DMS114 treated with DMSO at 0.1 percent for 48 hours (cell line): ENCODE data around the gene LACTB.
"Not testable (repeated sequence)": the region's sequence is repeated elsewhere in the genome, so short reads cannot be mapped to it uniquely, and the experiment has no call there.

Source experiments
- DNase-seq: peaks from one replicate; lab custom pipeline; 2025; ENCODE audit not compliant: unreplicated experiment; lab: John Stamatoyannopoulos, UW

Gene LACTB

DNA sequence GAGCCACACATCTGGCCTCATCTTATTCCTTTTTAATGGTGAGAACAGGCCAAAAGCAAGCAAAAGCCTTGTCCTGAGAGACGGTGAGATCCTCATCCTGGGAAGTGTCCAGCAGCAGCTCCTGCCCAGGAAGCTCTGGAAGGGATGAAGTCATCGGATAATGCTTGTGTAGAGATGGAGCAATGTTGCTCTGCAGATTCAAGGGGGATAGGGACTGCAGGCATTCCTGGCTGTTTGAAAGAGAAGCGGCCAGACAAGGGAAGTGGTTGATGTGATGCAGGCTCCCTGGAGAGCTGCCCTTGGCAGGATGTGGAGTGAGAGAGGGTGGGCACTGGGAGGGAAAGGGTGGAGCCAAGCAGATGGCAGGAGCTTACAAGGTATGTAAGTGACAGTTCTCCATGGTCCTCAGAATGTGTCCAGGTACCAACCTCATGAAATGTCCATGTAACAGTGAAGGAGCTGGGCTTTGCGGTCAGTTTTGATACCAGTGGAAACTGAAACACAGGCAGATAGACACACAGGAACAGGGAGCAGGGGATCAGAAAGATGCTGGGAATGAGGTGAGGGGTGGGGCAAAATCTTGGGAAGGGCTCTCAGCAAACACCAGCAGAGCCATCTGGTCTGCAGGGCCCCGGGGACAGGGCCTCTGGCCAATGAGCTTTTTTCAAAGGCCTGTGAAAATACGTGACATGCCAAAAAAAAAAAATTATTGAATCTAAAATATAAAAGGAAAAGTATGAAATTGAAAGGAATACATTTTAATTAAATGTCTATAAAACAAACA is 32.2 kb upstream of the LACTB start:
- DNase-seq, result no peak

GRCh38 chr15:63090472-63090871 is 31.2 kb upstream of the LACTB start:
- no peak for DNase-seq

DNA sequence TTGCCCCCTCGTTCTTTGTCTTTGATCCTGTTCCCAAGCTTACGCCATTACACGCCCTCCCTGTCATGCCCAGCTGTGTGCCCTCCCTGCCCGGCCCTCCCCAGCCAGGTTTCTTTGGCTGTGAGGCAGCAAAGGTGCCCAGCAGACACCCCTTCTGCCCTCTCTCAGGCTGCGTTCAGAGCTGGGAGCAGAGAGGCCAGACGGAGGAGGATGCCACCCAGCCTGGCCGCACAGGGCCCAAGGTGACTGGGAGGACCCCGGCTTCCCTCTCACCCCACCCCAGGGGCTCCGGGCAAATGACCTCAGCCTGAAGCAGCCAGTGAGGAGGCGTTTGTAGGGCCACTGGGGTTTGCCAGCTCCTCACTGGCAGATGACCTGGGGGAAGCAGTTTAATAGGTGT is 30.8 kb upstream of the LACTB start:
- DNase-seq, result no peak

DNA sequence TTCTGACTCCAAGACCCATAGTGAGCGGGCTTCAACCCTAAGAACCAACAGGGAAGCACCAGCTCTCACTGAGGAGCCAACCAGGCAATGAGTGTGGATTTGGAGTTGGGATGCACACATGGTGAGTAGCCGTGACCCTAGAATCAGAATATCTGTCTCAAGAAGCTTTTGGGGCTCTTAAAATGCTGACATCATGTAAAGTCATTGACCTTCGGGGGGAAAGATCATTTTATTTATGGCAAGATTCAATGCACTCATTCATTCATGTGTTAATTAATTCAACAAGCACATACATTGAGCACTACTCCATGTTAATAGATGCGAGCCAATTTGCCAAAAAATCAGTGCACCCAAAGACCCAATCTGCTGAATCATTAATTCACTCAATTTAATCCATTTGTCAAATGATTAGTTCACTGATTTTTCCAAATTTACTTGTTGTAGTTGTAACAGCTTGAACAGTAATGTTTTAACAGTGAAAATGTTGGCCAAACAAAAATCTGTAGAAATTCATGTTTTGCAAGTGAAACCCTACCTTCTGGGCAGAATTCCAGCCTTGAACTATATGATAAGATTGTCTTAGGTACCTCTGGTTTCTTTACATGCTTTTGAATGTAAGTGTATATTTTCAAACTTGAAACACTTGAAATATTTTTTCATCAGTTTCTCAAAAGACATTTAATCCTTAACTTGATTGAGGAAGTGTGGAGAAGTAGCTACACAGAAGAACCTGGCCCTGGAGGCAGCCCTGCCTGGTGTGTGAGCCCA is 29.8 kb upstream of the LACTB start:
- DNase-seq, result no peak

DNA sequence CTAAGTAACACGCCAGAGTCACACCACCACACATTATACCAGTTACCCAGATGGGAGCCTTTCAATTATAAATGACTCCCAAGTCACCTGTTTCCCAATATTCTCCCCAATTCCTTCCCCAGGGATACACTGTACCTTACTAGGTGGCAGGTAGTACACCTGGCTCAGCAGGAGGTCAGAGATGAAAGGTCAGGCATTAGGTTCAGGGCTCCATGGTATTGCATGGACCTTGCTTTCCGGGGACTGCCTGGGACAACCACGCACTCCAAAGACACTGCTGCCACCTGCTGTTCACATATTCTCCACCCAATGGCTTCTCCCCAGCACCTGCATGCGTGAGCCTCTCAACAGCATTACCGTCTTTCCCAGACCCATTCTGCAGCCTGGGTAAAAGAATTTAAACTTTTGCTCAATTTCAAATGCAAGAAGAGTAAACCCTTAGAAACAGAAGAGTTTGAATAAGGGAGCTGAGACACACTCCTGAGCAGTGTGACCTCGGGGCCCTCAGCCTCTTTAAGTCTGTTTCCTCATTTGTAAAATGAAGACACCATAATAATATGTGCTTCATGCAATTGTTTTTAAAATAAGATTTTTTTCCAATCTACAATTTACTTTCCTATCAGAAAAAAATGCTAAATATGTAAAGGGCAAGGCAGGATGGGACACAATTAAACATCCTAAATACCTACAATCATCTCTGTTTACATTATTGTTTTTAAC is 28.0 kb upstream of the LACTB start:
- peak; percentile 76 for DNase-seq

DNA sequence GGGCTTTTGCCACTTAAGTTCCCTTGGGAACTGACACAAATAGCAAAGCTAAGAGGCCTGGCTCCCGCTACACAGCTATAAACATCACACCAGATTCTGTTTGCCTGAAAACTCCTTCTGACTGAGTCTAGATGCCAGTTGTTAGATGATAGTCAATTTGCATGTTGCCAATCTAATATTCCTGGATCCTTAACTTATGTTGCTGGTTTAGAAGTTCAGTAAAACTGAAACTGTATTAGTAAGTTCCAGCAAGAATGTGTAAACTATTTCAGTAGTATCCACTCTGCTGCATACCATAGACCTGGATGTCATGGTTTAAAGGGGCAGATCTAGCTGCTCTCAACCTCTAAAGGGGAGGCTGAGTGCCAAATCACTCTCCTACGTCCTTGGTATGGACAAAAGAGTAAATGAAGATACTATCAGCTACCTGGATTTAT is 27.1 kb upstream of the LACTB start:
- DNase-seq, result no peak

GRCh38 chr15:63096178-63096577 is 25.5 kb upstream of the LACTB start:
- DNase-seq, result no peak

GRCh38 chr15:63098901-63099300 is 22.8 kb upstream of the LACTB start:
- not testable (repeated sequence) for DNase-seq

GRCh38 chr15:63099581-63099980 is 22.1 kb upstream of the LACTB start:
- DNase-seq, result not testable (repeated sequence)

- DNase-seq, result no peak
These were observed 18.2 kb upstream of the LACTB start for GRCh38 chr15:63103416-63103815.

GRCh38 chr15:63104727-63105126 is 16.9 kb upstream of the LACTB start:
- no peak for DNase-seq

- not testable (repeated sequence) for DNase-seq
These were observed 16.3 kb upstream of the LACTB start for GRCh38 chr15:63105354-63105753.

- DNase-seq, result no peak
These were observed 13.6 kb upstream of the LACTB start for GRCh38 chr15:63107895-63108546.

DNA sequence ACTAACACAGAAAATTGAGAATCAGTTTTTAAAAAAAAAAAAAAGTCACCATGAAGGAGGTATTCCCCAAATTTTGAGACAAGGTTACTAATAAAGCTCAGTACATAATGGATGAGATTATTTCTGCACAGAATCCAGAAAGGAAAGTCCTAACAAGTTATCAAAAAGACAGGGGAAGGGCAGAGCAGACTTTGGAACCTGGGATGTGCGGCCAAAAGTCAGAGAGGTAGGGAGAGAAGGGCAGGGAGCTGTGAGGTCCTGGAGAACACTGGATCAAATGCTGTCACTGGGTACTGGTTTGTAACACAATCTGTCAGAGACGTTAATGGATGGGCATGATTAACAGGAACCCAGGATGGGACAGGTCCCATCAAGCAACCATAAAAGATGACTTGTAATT is 12.2 kb upstream of the LACTB start:
- DNase-seq, result no peak

GRCh38 chr15:63109920-63110319 is 11.7 kb upstream of the LACTB start:
- no peak for DNase-seq

- no peak for DNase-seq
These were observed 11.1 kb upstream of the LACTB start for GRCh38 chr15:63110428-63111026.

GRCh38 chr15:63111481-63111880 is 10.2 kb upstream of the LACTB start:
- no peak for DNase-seq

GRCh38 chr15:63112871-63113270 is 8.8 kb upstream of the LACTB start:
- no peak for DNase-seq

- no peak for DNase-seq
These were observed 7.2 kb upstream of the LACTB start for GRCh38 chr15:63114465-63114864.

DNA sequence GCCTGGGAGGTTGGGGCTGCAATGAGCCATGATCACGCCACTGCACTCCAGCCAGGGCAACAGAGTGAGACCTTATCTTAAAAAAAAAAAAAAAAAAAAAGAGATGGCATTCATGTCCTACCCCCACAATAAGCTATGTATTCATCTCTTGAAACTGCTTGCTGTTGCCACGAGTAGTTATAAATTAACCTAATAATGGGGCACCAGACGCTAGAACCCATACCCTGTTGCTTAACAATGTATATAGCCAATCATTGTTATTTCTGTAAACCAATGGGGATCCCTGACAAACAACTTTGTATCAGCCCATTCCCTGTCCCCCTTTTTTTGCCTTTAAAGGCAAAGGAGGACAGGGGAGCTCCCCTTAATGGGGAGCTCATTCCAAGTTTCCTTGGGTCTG is 2.8 kb upstream of the LACTB start:
- no peak for DNase-seq
